HG03469 (cell line): ENCODE results near the gene MEIS2.

Experiments used
- ATAC-seq: cut with Tn5 transposase; IDR thresholded peaks from one replicate; pipeline ENCODE4 v1.9.1; 2021; ENCODE audit warnings: mild to moderate bottlenecking, moderate library complexity, moderate number of reproducible peaks; ENCODE audit not compliant: unreplicated experiment

Gene MEIS2

GRCh38 chr15:36882056-36882455, 218.3 kb downstream of the MEIS2 start:
- ATAC-seq = no peak

GRCh38 chr15:36881516-36881915, 218.8 kb downstream of the MEIS2 start:
- ATAC-seq = no peak

GRCh38 chr15:36880913-36881460, 219.4 kb downstream of the MEIS2 start:
- no peak for ATAC-seq

- ATAC-seq = no peak
These were observed 220.0 kb downstream of the MEIS2 start for GRCh38 chr15:36880224-36880912.

GRCh38 chr15:36879568-36880222, 220.7 kb downstream of the MEIS2 start:
- ATAC-seq = no peak

GRCh38 chr15:36878684-36879262, 221.6 kb downstream of the MEIS2 start:
- no peak for ATAC-seq

- no peak for ATAC-seq
These were observed 222.3 kb downstream of the MEIS2 start for GRCh38 chr15:36877796-36878683.

GRCh38 chr15:36877294-36877693, 223.1 kb downstream of the MEIS2 start:
- no peak for ATAC-seq

- ATAC-seq = no peak
These were observed 224.5 kb downstream of the MEIS2 start for GRCh38 chr15:36875740-36876334.

- ATAC-seq = no peak
These were observed 225.4 kb downstream of the MEIS2 start for GRCh38 chr15:36874930-36875329.

- no peak for ATAC-seq
These were observed 232.9 kb downstream of the MEIS2 start for GRCh38 chr15:36867436-36867835.

- ATAC-seq = no peak
These were observed 233.5 kb downstream of the MEIS2 start for GRCh38 chr15:36866896-36867295.

GRCh38 chr15:36863570-36863969, 236.8 kb downstream of the MEIS2 start:
- ATAC-seq = no peak

GRCh38 chr15:36860792-36861191, 239.6 kb downstream of the MEIS2 start:
- no peak for ATAC-seq

- ATAC-seq = no peak
These were observed 241.9 kb downstream of the MEIS2 start for GRCh38 chr15:36858423-36858822.

- ATAC-seq = no peak
These were observed 243.9 kb downstream of the MEIS2 start for GRCh38 chr15:36856339-36856973.

GRCh38 chr15:36850864-36851263, 249.5 kb downstream of the MEIS2 start:
- no peak for ATAC-seq

GRCh38 chr15:36845270-36845669, 255.1 kb downstream of the MEIS2 start:
- no peak for ATAC-seq

- ATAC-seq = no peak
These were observed 255.8 kb downstream of the MEIS2 start for GRCh38 chr15:36844534-36844998.

- no peak for ATAC-seq
These were observed 256.5 kb downstream of the MEIS2 start for GRCh38 chr15:36843822-36844221.
